Kidney (tissue), 14 donors: ENCODE data around the gene ING5. TPM values are rescaled to one million over a fixed set of nuclear protein-coding genes. Genes with fewer than 3 reads are reported as not detected.

ENCODE experiments used
- DNase-seq, 5 donors: peaks; one replicate each; pipeline ENCODE4 v3.0.0-alpha.2; 2013 to 2020
- FAIRE-seq: peaks from 2 replicates; lab custom pipeline; 2012; peaks lifted over from hg19 to GRCh38; lab: Jason Lieb, UNC
- H3K27ac ChIP-seq, 2 donors: one replicate each; pipeline ENCODE4 v1.7.0; 2013; ENCODE audit warnings: low read depth in 2 of 2, low read length in 2 of 2, inconsistent platforms in 1 of 2
- H3K27me3 ChIP-seq: one replicate; pipeline ENCODE4 v1.7.1; 2013; ENCODE audit warnings: low read length, inconsistent platforms; ENCODE audit not compliant: control insufficient read depth, insufficient read depth
- H3K36me3 ChIP-seq, 3 donors: one replicate each; pipeline versions ENCODE4 v1.7.0 to v1.7.1; 2013; ENCODE audit warnings: low read length in 3 of 3, control low read depth in 1 of 3, inconsistent platforms in 1 of 3; ENCODE audit not compliant: insufficient read depth in 3 of 3, control insufficient read depth in 2 of 3
- H3K4me1 ChIP-seq, 3 donors: one replicate each; pipeline versions ENCODE4 v1.7.0 to v1.7.1; 2013; ENCODE audit warnings: low read length in 3 of 3, inconsistent platforms in 1 of 3, low read depth in 1 of 3; ENCODE audit not compliant: control insufficient read depth in 2 of 3, insufficient read depth in 2 of 3
- H3K4me3 ChIP-seq, 3 donors: one replicate each; pipeline versions ENCODE4 v1.7.0 to v1.8.1; 2013; ENCODE audit warnings: low read length in 3 of 3, control low read depth in 1 of 3, inconsistent platforms in 1 of 3
- H3K9ac ChIP-seq, 3 donors: one replicate each; pipeline versions ENCODE4 v1.7.0 to v1.7.1; 2013; ENCODE audit warnings: low read length in 3 of 3, control low read depth in 1 of 3, inconsistent platforms in 1 of 3
- H3K9me3 ChIP-seq, 3 donors: one replicate each; pipeline versions ENCODE4 v1.7.0 to v1.7.1; 2013; ENCODE audit warnings: low read length in 3 of 3, control low read depth in 1 of 3, inconsistent platforms in 1 of 3; ENCODE audit not compliant: control insufficient read depth in 2 of 3, insufficient read depth in 1 of 3
- CTCF ChIP-seq: IDR thresholded peaks from 3 replicates; pipeline ENCODE4 v1.5.1; 2012; ENCODE audit warnings: mild to moderate bottlenecking, moderate library complexity, borderline replicate concordance; ENCODE audit not compliant: insufficient read depth; ENCODE audit errors: extremely low read depth
- intact Hi-C: fragments of 100-400 bp; cut with DNase I; formaldehyde crosslinking; loops from one replicate; pipeline ENCODE4 v1.11.1; 2022
- polyA plus RNA-seq: library from polyadenylated mRNA; stranded (reverse); fragments of 350-450 nt; fragmentation: Illumina TruSeq; extraction: RNeasy Lipid Tissue Mini Kit (QIAGEN cat#74804); gene quantifications from one replicate; pipeline ENCODE4 v1.2.3, GENCODE V29; 2014; ENCODE audit warnings: low read depth, low replicate concordance; ENCODE audit not compliant: insufficient read depth
- total RNA-seq: library from RNA; stranded (reverse); fragmentation: NEBNext Ultra II Directional; extraction: Animal tissue kit (Norgen Biotek cat#: 25700); gene quantifications from one replicate; pipeline ENCODE4 v1.2.1, GENCODE V29; 2021
- donor health status: control.
- donor health status: control.
- donor health status: control.
- donor health status: control.
- donor health status: control.
- donor health status: DM: yes; HTN: yes; CAD: no.
- donor health status: Normal renal cell carcinoma (clear cell type).

The ING5 gene
- total and polyA plus RNA-seq, 2 donors from 2014 or later: 27.3 to 37.7 TPM

- peak; percentile 64 to 90 (median 86) for DNase-seq
- Histone ChIP-seq H3K4me1 (no peaks in the 10 kb centered on the region), H3K4me3 (no peak overlapping the region), H3K9me3 (no peaks in the 10 kb centered on the region), H3K36me3 (peaks cover 0 to 22% (median 18%) of the 10 kb centered on the region in 3 donors), H3K27ac (no peak overlapping the region), H3K27me3 (no peaks in the 10 kb centered on the region), H3K9ac (no peak overlapping the region)
- TF ChIP-seq CTCF: no peak
- no peak for FAIRE-seq
- intact Hi-C loops: no loop called here
Observed at GRCh38 chr2:241666627-241667400, 35.0 kb upstream of the ING5 start.

GRCh38 chr2:241668354-241668753 is 33.5 kb upstream of the ING5 start:
- no peak overlapping the region for H3K27ac ChIP-seq
- intact Hi-C loops: no loop called here
- H3K36me3 ChIP-seq: peaks cover 0 to 27% (median 18%) of the 10 kb centered on the region in 3 donors

GRCh38 chr2:241668839-241669238 is 33.0 kb upstream of the ING5 start:
- H3K4me3 ChIP-seq: no peak overlapping the region
- no peaks in the 10 kb centered on the region for H3K27me3 ChIP-seq
- no peak for TF ChIP-seq CTCF
- intact Hi-C loops: no loop called here
- FAIRE-seq (no peak), DNase-seq (no peak)
- H3K36me3 ChIP-seq: peaks cover 0 to 27% (median 18%) of the 10 kb centered on the region in 3 donors
- no peaks in the 10 kb centered on the region for H3K4me1 ChIP-seq
- H3K9ac ChIP-seq: no peak overlapping the region
- H3K27ac ChIP-seq: no peak overlapping the region
- no peaks in the 10 kb centered on the region for H3K9me3 ChIP-seq

More at GRCh38 chr2:241668354-241668753, 33.5 kb upstream of the ING5 start:
- Histone ChIP-seq H3K4me3 (no peak overlapping the region), H3K27me3 (no peaks in the 10 kb centered on the region), H3K9ac (no peak overlapping the region), H3K4me1 (no peaks in the 10 kb centered on the region), H3K9me3 (no peaks in the 10 kb centered on the region)
- DNase-seq (peak in 1 of 5 donors; percentile 56), FAIRE-seq (no peak)
- TF ChIP-seq CTCF: no peak
